CD4-positive, alpha-beta memory T cell (primary cell): ENCODE data around the gene RAP1GAP. TPM values are rescaled to one million over a fixed set of nuclear protein-coding genes. Genes with fewer than 3 reads are reported as not detected.

Experiments
- CTCF ChIA-PET: fragments of 350-600 bp; sonication (Branson Sonifier 250); formaldehyde crosslinking; loops from one replicate; lab custom pipeline; 2021; ENCODE audit warnings: inconsistent platforms; ENCODE audit not compliant: partially characterized antibody; lab: Charles Lee
- POLR2A ChIA-PET: fragments of 350-600 bp; sonication (Branson Sonifier 250); formaldehyde crosslinking; loops from one replicate; lab custom pipeline; 2021; ENCODE audit not compliant: partially characterized antibody; lab: Charles Lee
- DNase-seq, 5 donors: peaks; one replicate each; pipeline versions ENCODE4 v3.0.0 to v3.0.0-alpha.2; 2020 to 2022; ENCODE audit warnings: mixed read lengths in 1 of 5
- H3K27ac ChIP-seq: one replicate; pipeline ENCODE4 v1.7.0; 2013; ENCODE audit warnings: low read depth, low read length
- H3K27me3 ChIP-seq: 2 replicates; pipeline ENCODE4 v1.7.0; 2013; ENCODE audit warnings: mild to moderate bottlenecking, low read length, moderate library complexity; ENCODE audit not compliant: insufficient read depth
- H3K36me3 ChIP-seq: 2 replicates; pipeline ENCODE4 v1.7.0; 2013; ENCODE audit warnings: mild to moderate bottlenecking, low read length, moderate library complexity; ENCODE audit not compliant: insufficient read depth
- H3K4me1 ChIP-seq: 2 replicates; pipeline ENCODE4 v1.7.0; 2013; ENCODE audit warnings: mild to moderate bottlenecking, low read length, moderate library complexity; ENCODE audit not compliant: insufficient read depth
- H3K4me3 ChIP-seq, 2 donors: one replicate each; pipeline ENCODE4 v1.7.0; 2013; ENCODE audit warnings: low read length in 2 of 2, mild to moderate bottlenecking in 1 of 2
- H3K9me3 ChIP-seq, 2 donors: one replicate each; pipeline ENCODE4 v1.7.0; 2013; ENCODE audit warnings: low read length in 2 of 2, control low read depth in 1 of 2; ENCODE audit not compliant: control insufficient read depth in 1 of 2
- H3K27ac Mint-ChIP-seq, 7 donors: one replicate each; pipeline ENCODE4 v1.8.0; 2020 to 2021; ENCODE audit warnings: mixed read lengths in 7 of 7, mild to moderate bottlenecking in 6 of 7, inconsistent platforms in 3 of 7, moderate library complexity in 3 of 7
- H3K27me3 Mint-ChIP-seq, 2 donors: one replicate each; pipeline ENCODE4 v1.8.0; 2020 to 2021; ENCODE audit warnings: mixed read lengths in 2 of 2
- H3K36me3 Mint-ChIP-seq, 2 donors: one replicate each; pipeline ENCODE4 v1.8.0; 2020 to 2021; ENCODE audit warnings: mixed read lengths in 2 of 2, inconsistent platforms in 1 of 2, mild to moderate bottlenecking in 1 of 2
- H3K4me1 Mint-ChIP-seq, 4 donors: one replicate each; pipeline ENCODE4 v1.8.0; 2020 to 2021; ENCODE audit warnings: mixed read lengths in 4 of 4, mild to moderate bottlenecking in 1 of 4
- H3K4me3 Mint-ChIP-seq, 8 donors: one replicate each; pipeline ENCODE4 v1.8.0; 2020 to 2021; ENCODE audit warnings: mixed read lengths in 8 of 8, mild to moderate bottlenecking in 7 of 8, moderate library complexity in 6 of 8, inconsistent platforms in 3 of 8
- H3K9me3 Mint-ChIP-seq, 8 donors: one replicate each; pipeline ENCODE4 v1.8.0; 2020 to 2021; ENCODE audit warnings: mixed read lengths in 8 of 8, mild to moderate bottlenecking in 5 of 8, inconsistent platforms in 3 of 8, moderate library complexity in 1 of 8
- intact Hi-C: fragments of 100-400 bp; cut with micrococcal nuclease; formaldehyde crosslinking; loops from one replicate; pipeline ENCODE4 v1.15.1; 2023
- polyA plus RNA-seq, 2 donors: library from polyadenylated mRNA; unstranded; fragments of 300-500 nt; fragmentation: Illumina TruSeq; gene quantifications; one replicate each; pipeline ENCODE4 v1.2.3, GENCODE V29; 2021
- total RNA-seq, 2 experiments: library from RNA; stranded (reverse); gene quantifications; one replicate each; pipeline ENCODE4 v1.2.3, GENCODE V29; 2021

The RAP1GAP gene
- total and polyA plus RNA-seq, 4 experiments from 2014 or later, result 0.23 to 0.72 TPM; not detected in 2

GRCh38 chr1:21650400-21650799, 18.8 kb downstream of the RAP1GAP start:
- no peaks in the 10 kb centered on the region for H3K27me3 ChIP-seq
- peak overlapping the region in 1 of 7 donors; percentile 68 for H3K27ac Mint-ChIP-seq
- H3K9me3 Mint-ChIP-seq, result no peaks in the 10 kb centered on the region
- H3K4me1 Mint-ChIP-seq, result peaks cover 8 to 22% (median 16%) of the 10 kb centered on the region in 4 donors
- H3K36me3 ChIP-seq, result no peaks in the 10 kb centered on the region
- H3K4me1 ChIP-seq, result peaks cover 8% of the 10 kb centered on the region
- ChIA-PET CTCF (interaction anchor here (1.2 kb wide), 1 partner anchor 11 kb away, joined by 4 read pairs; no protein-coding TSS in a partner anchor), POLR2A (no interaction called here)
- H3K9me3 ChIP-seq, result no peaks in the 10 kb centered on the region
- intact Hi-C loops, result no loop called here
- DNase-seq, result no peak
- H3K4me3 ChIP-seq, result no peak overlapping the region
- peaks cover 9 to 10% of the 10 kb centered on the region in 2 donors for H3K27me3 Mint-ChIP-seq
- H3K4me3 Mint-ChIP-seq, result peak overlapping the region in 1 of 8 donors; percentile 40
- H3K27ac ChIP-seq, result no peak overlapping the region
- no peaks in the 10 kb centered on the region for H3K36me3 Mint-ChIP-seq

- Histone ChIP-seq H3K27me3 (no peaks in the 10 kb centered on the region), H3K9me3 (no peaks in the 10 kb centered on the region), H3K27ac (no peak overlapping the region), H3K4me3 (no peak overlapping the region), H3K36me3 (no peaks in the 10 kb centered on the region), H3K4me1 (peaks cover 8% of the 10 kb centered on the region)
- Mint-ChIP-seq H3K27ac (peak overlapping the region in 1 of 7 donors; percentile 21), H3K9me3 (no peaks in the 10 kb centered on the region), H3K4me3 (peak overlapping the region in 3 of 8 donors; percentile 5 to 35 (median 17)), H3K36me3 (no peaks in the 10 kb centered on the region), H3K27me3 (peaks cover 9 to 10% of the 10 kb centered on the region in 2 donors), H3K4me1 (peaks cover 8 to 22% (median 16%) of the 10 kb centered on the region in 4 donors)
- intact Hi-C loops, result no loop called here
- POLR2A ChIA-PET, result no interaction called here
- DNase-seq, result no peak
- CTCF ChIA-PET, result interaction anchor here (1.2 kb wide), 1 partner anchor 12 kb away, joined by 4 read pairs; no protein-coding TSS in a partner anchor
Measured at GRCh38 chr1:21649315-21649714, 19.8 kb downstream of the RAP1GAP start.

DNA sequence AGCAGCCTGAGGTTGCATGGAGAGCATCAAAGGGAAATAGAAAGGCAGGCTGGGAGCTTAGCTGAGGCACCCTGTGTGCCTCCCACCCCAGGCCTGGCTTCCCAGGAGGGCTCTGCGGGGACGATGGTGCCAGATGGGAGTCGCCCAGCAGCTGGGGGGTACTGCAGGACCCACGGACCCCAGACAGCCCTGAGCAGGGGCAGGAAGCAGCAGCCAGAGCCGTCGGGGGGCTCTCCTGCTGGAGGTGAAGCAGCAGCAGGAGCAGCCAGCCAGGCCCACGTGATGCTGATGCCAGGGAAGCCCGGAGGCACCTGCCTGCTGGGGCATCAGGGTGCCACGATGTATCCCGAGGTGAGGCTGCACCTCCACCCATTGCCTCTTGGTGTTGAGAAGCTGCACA, 20.4 kb downstream of the RAP1GAP start:
- CTCF ChIA-PET, result no interaction called here
- Histone ChIP-seq H3K27ac (no peak overlapping the region), H3K9me3 (no peaks in the 10 kb centered on the region), H3K36me3 (no peaks in the 10 kb centered on the region), H3K4me1 (peaks cover 8% of the 10 kb centered on the region), H3K4me3 (no peak overlapping the region), H3K27me3 (no peaks in the 10 kb centered on the region)
- Mint-ChIP-seq H3K36me3 (no peaks in the 10 kb centered on the region), H3K27me3 (peaks cover 10 to 12% of the 10 kb centered on the region in 2 donors), H3K4me1 (peaks cover 8 to 22% (median 15%) of the 10 kb centered on the region in 4 donors), H3K9me3 (no peaks in the 10 kb centered on the region), H3K27ac (peak overlapping the region in 1 of 7 donors; percentile 21), H3K4me3 (no peak overlapping the region)
- intact Hi-C loops, result no loop called here
- no peak for DNase-seq
- POLR2A ChIA-PET, result no interaction called here

DNA sequence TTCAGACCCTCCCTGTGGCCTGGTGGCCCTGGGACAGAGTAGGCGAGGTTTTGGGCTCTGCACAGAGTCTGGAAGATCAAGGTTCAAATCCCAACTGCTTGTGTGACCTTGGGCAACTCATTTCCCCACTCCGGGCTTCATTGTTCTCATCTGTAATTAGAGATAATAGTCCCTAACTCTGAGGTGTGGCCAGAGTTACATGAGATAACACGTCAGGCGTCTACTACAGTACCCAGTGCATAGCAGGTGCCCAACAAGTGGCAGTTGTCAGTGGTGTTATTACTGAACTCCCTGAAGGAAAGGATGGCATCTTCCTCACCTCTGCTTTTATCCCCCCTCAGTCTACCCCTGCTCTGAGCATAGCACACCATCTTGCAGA, 20.8 kb downstream of the RAP1GAP start:
- no peak for DNase-seq
- Mint-ChIP-seq H3K4me1 (peaks cover 8 to 22% (median 15%) of the 10 kb centered on the region in 4 donors), H3K27me3 (peaks cover 10 to 16% of the 10 kb centered on the region in 2 donors), H3K27ac (no peak overlapping the region), H3K36me3 (no peaks in the 10 kb centered on the region), H3K9me3 (no peaks in the 10 kb centered on the region), H3K4me3 (no peak overlapping the region)
- H3K9me3 ChIP-seq, result no peaks in the 10 kb centered on the region
- H3K27me3 ChIP-seq, result no peaks in the 10 kb centered on the region
- no peak overlapping the region for H3K27ac ChIP-seq
- ChIA-PET POLR2A (no interaction called here), CTCF (no interaction called here)
- intact Hi-C loops, result no loop called here
- no peak overlapping the region for H3K4me3 ChIP-seq
- no peaks in the 10 kb centered on the region for H3K36me3 ChIP-seq
- peaks cover 8% of the 10 kb centered on the region for H3K4me1 ChIP-seq

DNA sequence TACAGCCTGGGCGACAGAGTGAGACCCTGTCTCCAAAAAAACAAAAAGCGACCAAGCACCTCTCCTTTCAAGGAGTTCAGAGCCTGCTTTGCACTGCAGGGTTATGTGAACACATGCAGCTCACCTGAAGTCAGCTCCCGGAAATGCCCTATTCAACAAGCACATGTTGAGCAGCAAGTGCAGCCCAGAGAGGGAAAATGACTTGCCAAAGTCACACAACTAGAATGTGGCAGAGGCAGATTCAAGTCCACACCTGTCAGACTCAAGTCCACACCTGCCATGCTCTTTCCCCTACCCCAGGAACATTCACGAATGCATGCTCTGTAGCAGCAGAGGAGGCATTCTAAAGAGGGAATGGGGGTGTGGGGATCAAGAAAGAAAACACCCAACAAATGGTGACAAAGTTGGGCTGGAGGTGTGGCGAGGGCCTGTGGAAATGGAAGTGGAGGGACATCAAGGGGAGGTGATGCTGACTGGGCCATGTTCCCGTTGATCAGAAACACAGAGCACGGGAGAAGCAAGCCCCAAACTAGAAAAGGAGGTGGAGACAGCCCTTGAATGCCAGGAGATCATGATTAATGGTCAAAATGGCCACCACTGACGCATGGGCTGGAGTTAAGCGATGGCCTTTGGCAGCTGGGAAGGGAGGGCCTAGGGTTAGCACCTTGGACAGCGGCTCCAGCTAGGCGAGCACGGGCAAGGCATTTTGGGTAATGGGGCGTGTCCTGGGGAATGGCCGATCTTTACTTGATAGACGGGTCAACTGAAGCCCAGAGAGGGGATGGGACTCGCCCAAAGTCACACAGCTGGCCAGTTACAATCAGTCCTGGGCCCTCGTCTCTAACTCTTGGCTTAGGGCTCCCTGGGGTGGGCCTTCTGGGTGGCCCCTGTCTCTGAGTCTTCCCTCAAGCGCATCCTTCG, 21.5 kb downstream of the RAP1GAP start:
- peak overlapping the region in 1 of 8 donors; percentile 21 for H3K4me3 Mint-ChIP-seq
- Histone ChIP-seq H3K4me1 (peaks cover 8% of the 10 kb centered on the region), H3K9me3 (no peaks in the 10 kb centered on the region), H3K27me3 (no peaks in the 10 kb centered on the region), H3K4me3 (no peak overlapping the region), H3K36me3 (no peaks in the 10 kb centered on the region), H3K27ac (no peak overlapping the region)
- POLR2A ChIA-PET, result no interaction called here
- peaks cover 13 to 19% of the 10 kb centered on the region in 2 donors for H3K27me3 Mint-ChIP-seq
- CTCF ChIA-PET, result no interaction called here
- intact Hi-C loops, result no loop called here
- H3K9me3 Mint-ChIP-seq, result no peaks in the 10 kb centered on the region
- peak in 1 of 5 donors; percentile 17 for DNase-seq
- no peaks in the 10 kb centered on the region for H3K36me3 Mint-ChIP-seq
- no peak overlapping the region for H3K27ac Mint-ChIP-seq
- peaks cover 7 to 20% (median 12%) of the 10 kb centered on the region in 4 donors for H3K4me1 Mint-ChIP-seq

DNA sequence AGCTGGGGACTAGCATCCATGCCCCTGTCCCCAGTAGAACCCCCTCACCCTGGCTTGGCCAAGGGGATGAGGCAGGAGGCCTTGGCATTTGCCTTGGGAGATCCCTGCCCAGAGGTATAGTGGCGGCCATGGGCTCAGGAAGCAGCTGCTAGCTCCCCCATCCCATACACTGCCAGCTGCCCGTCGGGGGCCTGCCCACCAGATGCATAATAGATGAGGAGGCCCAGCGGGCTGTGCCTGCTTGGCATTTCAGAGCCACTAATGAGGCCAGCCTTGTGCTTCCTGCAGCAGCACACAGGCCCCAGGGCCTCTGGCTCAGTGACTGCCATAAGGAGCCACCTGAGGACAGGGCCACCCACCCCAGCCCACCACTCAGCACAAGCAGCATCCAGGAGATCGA, 23.6 kb downstream of the RAP1GAP start:
- Mint-ChIP-seq H3K27me3 (peaks cover 14 to 19% of the 10 kb centered on the region in 2 donors), H3K9me3 (no peaks in the 10 kb centered on the region), H3K27ac (no peak overlapping the region), H3K36me3 (no peaks in the 10 kb centered on the region), H3K4me3 (no peak overlapping the region), H3K4me1 (peaks cover 0 to 3% (median under 1%) of the 10 kb centered on the region in 4 donors)
- POLR2A ChIA-PET, result no interaction called here
- no peak for DNase-seq
- CTCF ChIA-PET, result no interaction called here
- Histone ChIP-seq H3K27ac (no peak overlapping the region), H3K9me3 (no peaks in the 10 kb centered on the region), H3K27me3 (no peaks in the 10 kb centered on the region), H3K36me3 (no peaks in the 10 kb centered on the region), H3K4me3 (no peak overlapping the region), H3K4me1 (no peaks in the 10 kb centered on the region)
- intact Hi-C loops, result no loop called here

- H3K9me3 ChIP-seq, result no peaks in the 10 kb centered on the region
- no peaks in the 10 kb centered on the region for H3K9me3 Mint-ChIP-seq
- H3K4me1 ChIP-seq, result no peaks in the 10 kb centered on the region
- H3K36me3 ChIP-seq, result no peaks in the 10 kb centered on the region
- H3K27ac ChIP-seq, result no peak overlapping the region
- intact Hi-C loops, result no loop called here
- peaks cover 0 to 3% (median under 1%) of the 10 kb centered on the region in 4 donors for H3K4me1 Mint-ChIP-seq
- no peak overlapping the region for H3K4me3 ChIP-seq
- H3K4me3 Mint-ChIP-seq, result no peak overlapping the region
- H3K36me3 Mint-ChIP-seq, result no peaks in the 10 kb centered on the region
- ChIA-PET CTCF (interaction anchor here (0.7 kb wide), 1 partner anchor 13 kb away, joined by 3 read pairs; no protein-coding TSS in a partner anchor), POLR2A (no interaction called here)
- H3K27me3 Mint-ChIP-seq, result peaks cover 14 to 21% of the 10 kb centered on the region in 2 donors
- DNase-seq, result no peak
- no peak overlapping the region for H3K27ac Mint-ChIP-seq
- no peaks in the 10 kb centered on the region for H3K27me3 ChIP-seq
Measured at GRCh38 chr1:21644906-21645305, 24.3 kb downstream of the RAP1GAP start.
